SU-DHL-6 (cell line): ENCODE data around the gene ZDHHC11.
"Not testable (repeated sequence)": the region's sequence is repeated elsewhere in the genome, so short reads cannot be mapped to it uniquely, and the experiment has no call there.

Source experiments
- CTCF ChIP-seq: fragments of 200-600 bp; sonication (generic); IDR thresholded peaks from one replicate; pipeline ENCODE4 v1.5.1; 2017; ENCODE audit warnings: antibody characterized with exemption, mild to moderate bottlenecking, low read length, moderate library complexity; ENCODE audit not compliant: insufficient read depth, poor library complexity, severe bottlenecking
- EZH2phosphoT487 ChIP-seq: fragments of 200-600 bp; sonication (generic), shearing (Covaris generic); conservative IDR thresholded peaks from 2 replicates; pipeline ENCODE4 v1.6.1; 2018; ENCODE audit warnings: mild to moderate bottlenecking, antibody characterized with exemption, low read length, moderate library complexity, mixed read lengths

- TF ChIP-seq CTCF, EZH2phosphoT487: not testable (repeated sequence)
Observed at GRCh38 chr5:782356-782755, 68.4 kb downstream of the ZDHHC11 start.
